EL (cell line): ENCODE measurements around the gene PSG11.
A peak's percentile ranks its signal among the peaks of the same experiment; 100 is the strongest.
"Not testable (repeated sequence)": the region's sequence is repeated elsewhere in the genome, so short reads cannot be mapped to it uniquely, and the experiment has no call there.

Experiments
- DNase-seq: peaks from one replicate; pipeline ENCODE4 v3.0.0-alpha.2; 2016

The PSG11 gene

DNA sequence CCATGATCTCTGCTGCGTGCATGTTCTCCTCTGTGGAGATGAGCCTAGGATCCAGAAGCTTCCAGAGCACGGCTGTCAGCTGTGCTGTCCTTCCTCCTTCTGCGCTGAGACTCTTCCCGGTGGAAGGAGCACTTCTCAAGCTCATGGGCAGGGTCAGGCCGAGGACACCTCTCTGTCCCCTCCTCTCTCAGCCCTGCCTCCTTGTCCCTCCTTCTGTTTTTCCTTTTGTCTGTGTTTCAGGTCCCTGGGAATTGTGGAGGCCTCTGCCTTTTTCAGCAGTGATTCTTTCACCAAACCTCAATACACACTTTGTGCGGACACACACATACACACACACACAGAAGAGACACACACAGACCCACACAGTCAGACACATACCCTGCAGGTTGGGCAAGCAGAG lies at the start of gene PSG11:
Gene PSG11 (minus strand): TSS at position 101 of the 400 bp plus-strand sequence. CDS start 97 bp downstream, at position 4.
- DNase-seq, result not testable (repeated sequence)

DNA sequence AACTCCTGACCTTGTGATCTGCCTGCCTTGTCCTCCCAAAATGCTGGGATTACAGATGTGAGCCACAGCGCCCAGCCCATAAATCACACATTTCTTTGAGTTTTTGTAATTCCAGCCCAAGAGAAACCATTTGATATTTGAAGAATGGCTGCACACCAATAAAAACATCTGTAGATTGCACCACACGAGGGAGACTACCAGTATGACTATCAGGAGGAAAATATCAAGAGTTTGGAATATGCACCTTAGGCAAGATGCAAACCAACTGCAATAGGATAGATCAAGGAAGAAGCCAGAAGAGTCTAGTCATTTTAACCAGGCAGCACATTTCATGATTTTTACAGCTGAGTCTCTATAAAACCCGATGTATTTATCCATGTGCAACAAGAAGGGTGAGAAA lies 36.1 kb upstream of the PSG11 start:
- not testable (repeated sequence) for DNase-seq

DNA sequence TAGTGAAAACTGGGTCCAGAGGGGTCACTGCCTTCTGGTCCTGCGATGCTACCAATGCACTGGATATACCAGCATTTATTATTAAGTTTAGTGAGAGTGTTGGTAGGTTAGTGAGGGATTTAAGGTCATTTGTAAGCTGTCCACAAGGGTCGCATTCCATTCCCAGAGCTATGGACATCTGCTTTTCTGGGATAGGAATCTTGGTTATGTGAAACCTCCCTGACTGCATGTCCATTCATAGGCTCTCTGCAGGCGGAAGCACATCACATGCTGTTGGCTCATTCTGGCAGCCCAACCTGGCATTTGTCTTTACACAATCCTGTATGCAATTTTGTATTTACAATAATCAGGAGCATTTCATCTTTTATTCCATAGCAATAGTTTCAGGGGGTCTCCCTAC lies 35.1 kb upstream of the PSG11 start:
- peak; percentile 80 for DNase-seq

DNA sequence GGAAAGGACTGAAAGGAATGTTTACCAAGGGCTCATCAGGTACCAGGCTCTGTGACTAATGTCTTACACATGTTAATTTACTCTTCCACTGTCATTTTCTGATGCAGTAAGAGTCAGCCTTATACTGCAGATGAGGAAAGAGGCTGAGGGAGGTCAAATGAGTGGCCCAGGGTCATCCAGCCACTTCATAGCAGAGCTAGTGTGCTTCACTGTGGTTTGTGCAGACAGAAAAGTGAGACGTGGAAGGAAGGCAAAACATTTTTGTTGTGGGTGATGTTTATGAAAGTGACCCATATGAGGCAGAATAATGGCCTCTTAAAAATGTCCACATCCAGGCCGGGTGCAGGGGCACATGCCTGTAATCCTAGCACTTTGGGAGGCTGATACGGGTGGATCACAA lies 34.0 kb upstream of the PSG11 start:
- DNase-seq, result peak; percentile 81

DNA sequence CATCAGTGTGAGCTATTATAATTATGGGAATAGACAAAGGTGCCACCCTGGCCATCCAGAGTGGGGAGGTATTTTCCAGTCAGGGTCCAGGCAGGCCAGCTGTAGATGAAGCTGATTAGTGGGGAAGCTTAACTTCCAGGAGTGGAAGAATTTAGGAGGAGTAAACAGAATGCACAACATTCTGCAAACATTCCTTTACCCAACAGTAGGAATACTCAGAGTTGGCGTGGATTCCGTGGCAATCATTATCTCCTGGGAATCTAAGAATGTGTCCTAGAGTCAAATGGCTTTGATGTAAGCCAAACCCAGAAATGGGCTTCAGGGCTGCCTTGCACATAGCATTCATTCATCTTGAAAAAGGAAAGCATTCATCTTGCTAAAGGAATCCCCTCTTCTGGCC lies 33.2 kb upstream of the PSG11 start:
- DNase-seq, result peak; percentile 53

DNA sequence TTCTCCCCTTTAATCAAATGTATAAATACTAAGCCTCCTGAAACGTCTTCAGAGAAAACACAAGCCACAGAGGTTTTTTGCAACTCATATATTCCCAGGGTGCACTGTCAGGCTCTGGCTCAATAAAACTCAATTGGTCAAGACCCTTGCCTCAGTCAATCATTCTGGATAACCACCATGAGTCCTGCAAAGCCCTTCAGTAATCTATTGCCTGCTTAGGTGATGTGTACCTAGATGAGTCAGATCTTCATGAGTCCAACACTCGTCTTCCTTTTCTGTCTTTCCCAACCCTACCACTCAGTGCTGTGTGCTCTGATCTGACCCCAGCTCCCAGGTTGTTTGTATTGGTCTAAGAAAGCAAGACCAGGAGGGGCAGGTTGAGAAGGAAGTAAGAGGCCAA lies 32.2 kb upstream of the PSG11 start:
- DNase-seq, result not testable (repeated sequence)

DNA sequence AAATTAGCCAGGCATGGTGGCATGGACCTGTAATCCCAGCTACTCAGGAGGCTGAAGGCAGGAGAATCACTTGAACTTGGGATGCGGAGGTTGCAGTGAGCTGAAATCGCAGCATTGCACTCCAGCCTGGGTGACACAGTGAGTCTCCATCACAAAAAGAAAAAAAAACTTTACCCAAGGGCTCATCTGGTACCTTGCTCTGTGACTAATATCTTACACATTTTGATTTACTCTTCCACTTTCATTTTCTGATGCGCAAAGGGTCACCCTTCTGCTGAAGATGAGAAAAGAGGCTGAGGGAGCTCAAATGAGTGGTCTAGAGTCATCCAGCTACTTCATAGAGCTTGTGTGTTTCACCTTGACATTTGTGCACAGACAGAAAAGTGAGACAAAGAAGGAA lies 21.7 kb upstream of the PSG11 start:
- peak; percentile 25 for DNase-seq

DNA sequence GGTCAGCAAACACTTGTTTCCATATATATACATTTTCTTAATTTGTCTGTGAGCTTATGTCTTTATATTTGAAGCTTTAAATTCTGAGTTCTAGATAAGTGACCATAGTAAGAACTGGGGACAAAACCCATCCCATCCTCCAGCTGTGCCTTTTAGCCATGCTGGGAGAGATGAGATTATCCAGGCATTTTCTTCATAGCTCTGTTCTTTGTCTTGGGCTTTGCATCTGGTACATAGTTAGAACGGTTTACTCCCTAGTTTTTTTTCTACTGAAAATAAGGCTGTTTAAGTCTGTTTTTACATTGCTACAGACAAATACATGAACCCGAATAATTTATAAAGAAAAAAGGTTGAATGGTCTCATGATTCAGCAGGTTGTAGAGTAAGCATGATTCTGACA lies 20.3 kb upstream of the PSG11 start:
- DNase-seq, result not testable (repeated sequence)

DNA sequence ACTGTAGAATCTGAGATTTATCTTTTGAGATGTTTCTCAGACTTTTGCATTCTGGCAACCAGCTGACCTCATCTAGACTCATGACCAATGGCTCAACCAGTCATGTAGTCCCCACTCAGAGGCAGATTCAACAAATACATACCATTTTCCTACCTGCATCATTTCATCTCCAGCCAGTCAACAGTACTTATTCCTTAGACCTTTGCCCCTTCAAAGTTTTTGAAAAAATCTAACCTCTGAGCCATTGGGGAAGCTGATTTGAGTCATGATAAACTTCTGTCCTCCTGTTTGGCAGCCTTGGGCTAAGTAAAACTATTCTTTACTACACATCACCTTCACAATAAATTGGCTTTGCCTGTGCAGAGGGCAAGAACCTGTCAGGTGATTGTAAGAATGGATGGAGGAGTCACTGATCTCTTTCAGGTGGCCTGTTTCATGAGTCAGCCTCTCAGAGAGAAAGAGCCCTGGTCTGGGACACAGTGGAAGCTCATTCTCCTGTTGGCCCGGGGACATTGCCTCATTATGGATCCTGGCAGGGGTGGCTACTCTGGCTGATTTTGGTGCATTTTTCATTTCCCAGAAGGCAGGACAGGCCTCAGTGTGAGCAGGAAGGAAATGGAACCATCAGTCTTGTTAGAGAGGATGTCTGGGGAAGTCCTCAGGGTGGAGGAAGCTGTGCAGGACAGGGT lies 17.4 kb upstream of the PSG11 start:
- DNase-seq, result not testable (repeated sequence)

DNA sequence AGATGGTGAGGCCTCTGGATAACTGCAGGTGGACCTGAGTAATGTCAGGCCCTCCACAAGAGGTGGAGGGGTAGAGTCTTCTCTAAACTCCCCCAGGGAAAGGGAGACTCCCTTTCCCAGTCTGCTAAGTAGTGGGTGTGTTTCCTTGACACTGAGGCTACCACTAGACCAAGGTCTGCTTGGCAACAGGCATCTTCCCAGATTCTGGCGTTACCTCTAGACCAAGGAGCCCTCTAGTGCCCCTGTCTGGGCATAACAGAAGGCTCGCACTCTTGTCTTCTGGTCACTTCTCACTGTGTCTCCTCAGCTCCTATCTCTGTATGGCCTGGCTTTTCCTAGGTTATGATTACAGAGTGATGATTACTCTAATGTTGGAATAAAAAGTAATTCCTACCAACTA lies 5.4 kb upstream of the PSG11 start:
- DNase-seq, result peak; percentile 82

DNA sequence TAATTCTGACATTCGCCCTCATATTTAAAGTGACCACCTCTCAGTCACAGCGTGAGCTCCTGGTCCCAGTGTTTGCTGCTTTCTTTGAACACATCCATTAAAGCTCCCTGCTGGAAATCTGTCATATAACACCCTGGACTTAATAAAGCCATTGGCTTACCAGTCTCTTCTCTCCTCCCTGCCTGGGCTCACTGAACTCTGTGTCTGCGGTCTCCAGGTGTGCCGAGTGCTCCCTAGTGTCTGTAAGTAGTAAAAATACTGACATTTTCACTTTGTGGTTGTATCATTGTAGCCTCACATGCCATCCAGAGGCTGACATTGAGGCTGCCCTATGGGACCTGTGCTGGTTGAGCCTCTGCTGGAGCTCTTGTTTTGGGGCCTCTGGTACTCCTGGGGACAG lies 2.6 kb upstream of the PSG11 start:
- no peak for DNase-seq

DNA sequence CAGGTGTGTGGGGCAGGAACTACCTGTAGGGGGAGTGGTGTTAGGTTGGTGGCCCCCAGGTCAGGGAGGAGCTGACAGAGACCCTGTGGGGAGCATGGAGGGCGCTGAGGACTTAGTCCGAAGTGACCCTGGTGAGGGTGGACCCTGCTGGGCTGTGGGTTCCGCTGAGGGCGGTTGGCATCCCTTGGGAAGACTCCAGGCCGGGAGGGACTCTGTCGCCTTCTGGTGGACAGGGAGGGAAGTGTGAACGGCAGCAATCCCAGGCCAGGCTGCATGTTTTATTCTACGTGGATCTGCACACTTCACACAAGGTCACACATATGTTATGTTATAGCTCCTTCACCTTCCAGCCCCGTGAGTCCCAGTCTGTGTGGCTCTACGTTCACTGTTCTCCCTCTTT lies 1.7 kb upstream of the PSG11 start:
- peak; percentile 18 for DNase-seq

DNA sequence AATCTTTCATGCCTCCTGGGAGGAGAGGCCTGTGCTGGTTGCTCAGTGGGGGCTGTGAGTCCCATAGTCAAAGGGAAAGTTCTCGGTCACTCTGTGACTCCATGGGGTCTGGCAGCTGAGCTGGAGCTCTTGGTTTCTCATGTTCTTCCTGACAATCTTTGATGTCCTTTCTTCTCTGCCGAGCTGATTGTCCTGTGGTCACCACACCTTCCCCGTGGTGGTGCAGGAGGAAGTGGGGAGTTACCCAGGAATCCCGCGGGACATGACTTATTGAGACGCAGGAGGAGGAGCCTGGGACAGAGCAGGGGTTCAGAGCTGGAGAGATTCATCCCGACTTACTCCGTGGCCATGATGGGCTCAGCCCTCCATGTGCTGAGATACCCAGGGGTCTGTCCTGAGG lies 792 bp upstream of the PSG11 start:
- DNase-seq, result not testable (repeated sequence)

DNA sequence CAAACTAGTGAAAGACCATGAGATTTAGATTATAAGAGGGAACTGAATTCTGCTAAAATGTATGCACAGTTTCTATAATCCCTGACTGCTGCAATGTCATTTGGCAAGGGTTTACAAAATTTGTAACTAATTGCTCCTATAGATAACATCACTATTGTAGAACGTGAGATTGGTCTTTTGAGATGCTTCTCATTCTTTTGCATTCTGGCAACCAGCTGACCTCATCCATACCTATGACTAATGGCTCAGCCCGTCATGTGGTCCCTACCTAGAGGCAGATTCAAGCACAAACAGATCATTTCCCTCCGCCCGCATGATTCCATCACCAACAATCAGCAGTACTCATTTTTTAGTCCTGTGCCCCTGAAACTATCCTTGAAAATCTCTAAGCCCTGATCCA lies 4.2 kb downstream of the PSG11 start:
- DNase-seq, result peak; percentile 96

DNA sequence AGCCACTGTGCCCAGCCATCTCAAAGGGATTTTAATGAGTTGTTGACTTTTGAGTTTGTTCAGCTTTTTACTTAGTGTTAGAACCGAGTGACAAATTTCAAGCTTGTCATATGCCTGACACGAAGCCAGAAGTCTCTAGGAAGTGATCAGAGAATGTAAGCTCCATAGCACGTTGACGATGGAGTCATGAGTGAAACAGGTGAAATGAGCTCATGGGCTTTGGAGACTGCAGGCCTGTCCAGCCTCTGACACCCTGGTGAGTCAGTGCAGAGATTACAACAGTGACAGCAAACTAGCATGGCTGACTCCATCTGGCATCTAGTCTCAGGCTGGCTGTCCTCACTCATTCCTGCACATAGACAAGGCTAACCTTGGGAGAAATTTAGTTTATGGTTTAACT lies 4.6 kb downstream of the PSG11 start:
- DNase-seq, result peak; percentile 97

DNA sequence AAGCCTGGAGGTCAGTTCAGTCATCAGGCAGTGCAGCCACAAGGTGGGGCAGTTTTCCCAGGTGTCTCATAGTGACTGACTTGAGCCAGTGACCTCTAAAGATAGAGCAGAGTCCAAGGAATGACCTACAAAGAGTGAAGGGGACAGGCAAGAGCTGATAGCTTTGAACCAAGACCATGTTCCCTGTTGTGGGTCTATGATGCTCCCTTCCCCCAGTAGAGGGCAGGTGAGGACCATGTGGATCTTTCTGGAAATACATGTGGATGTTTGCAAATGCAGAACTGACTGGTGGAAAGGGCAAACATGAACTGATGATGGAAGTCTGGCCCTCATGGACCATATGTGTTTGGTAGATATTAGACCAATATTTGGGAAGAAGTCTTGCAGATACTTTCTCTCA lies 6.7 kb downstream of the PSG11 start:
- DNase-seq, result peak; percentile 43

DNA sequence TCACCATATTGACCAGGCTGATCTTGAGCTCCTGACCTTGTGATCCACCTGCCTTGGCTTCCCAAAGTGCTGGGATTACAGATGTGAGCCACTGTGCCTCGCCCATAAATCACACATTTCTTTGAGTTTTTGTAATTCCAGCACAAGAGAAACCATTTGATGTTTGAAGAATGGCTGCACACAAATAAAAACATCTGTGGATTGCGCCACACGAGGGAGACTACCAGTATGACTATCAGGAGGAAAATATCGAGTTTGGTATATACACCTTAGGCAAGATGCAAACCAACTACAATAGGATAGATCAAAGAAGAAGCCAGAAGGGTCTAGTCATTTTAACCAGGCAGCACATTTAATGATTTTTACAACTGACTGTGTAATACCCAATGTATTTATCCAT lies 20.4 kb downstream of the PSG11 start:
- DNase-seq, result not testable (repeated sequence)

DNA sequence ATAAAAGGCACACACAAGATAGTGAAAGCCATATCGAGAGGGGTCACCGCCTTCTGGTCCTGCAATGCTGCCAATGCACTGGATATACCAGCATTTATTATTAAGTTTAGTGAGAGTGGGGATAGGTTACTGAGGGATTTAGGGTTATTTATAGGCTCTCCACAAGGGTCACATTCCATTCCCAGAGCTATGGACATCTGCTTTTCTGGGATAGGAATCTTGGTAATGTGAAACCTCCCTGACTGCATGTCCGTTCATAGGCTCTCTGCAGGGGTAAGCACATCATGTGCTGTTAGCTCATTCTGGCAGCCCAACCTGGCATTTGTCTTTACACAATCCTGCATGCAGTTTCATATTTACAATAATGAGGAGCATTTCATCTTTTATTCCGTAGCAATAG lies 21.4 kb downstream of the PSG11 start:
- DNase-seq, result peak; percentile 57

DNA sequence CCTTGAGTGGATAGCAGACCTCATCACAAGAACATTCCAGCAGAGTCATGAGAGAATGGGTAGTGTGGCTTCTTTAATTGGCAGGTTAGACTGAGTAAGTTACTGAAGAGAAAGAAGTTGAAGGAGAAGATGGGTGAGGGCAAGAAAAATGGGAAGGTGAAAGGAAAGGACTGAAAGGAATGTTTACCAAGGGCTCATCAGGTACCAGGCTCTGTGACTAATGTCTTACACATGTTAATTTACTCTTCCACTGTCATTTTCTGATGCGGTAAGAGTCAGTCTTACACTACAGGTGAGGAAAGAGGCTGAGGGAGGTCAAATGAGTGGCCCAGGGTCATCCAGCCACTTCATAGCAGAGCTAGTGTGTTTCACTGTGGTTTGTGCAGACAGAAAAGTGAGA lies 22.6 kb downstream of the PSG11 start:
- not testable (repeated sequence) for DNase-seq

DNA sequence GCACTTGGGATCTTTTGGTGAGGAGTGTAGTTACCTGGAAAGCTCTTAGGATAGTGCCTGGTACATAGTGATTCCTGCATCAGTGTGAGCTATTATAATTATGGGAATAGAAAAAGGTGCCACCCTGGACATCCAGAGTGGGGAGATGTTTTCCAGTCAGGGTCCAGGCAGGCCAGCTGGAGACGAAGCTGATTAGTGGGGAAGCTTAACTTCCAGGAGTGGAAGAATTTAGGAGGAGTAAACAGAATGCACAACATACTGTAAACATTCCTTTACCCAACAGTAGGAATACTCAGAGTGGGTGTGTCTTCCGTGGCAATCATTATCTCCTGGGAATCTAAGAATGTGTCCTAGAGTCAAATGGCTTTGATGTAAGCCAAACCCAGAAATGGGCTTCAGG lies 23.3 kb downstream of the PSG11 start:
- DNase-seq, result not testable (repeated sequence)

DNA sequence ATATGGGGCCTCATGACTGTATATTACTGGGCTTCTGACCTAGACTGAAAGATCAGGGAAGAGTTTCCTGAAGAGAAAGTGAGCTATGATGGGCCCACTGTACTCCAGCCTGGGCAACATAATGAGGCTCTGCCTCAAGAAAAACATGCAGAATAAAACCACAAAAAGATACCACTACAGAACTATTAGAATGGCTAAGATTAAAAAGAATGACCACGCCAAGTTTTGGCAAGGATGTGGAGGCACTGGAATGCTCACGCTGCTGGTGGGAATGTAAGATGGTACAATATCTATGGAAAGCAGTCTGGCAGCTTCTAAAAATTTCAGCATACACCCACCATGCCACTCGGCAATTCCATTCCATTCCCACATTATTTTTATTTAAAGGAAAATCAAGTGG lies 30.1 kb downstream of the PSG11 start:
- not testable (repeated sequence) for DNase-seq

DNA sequence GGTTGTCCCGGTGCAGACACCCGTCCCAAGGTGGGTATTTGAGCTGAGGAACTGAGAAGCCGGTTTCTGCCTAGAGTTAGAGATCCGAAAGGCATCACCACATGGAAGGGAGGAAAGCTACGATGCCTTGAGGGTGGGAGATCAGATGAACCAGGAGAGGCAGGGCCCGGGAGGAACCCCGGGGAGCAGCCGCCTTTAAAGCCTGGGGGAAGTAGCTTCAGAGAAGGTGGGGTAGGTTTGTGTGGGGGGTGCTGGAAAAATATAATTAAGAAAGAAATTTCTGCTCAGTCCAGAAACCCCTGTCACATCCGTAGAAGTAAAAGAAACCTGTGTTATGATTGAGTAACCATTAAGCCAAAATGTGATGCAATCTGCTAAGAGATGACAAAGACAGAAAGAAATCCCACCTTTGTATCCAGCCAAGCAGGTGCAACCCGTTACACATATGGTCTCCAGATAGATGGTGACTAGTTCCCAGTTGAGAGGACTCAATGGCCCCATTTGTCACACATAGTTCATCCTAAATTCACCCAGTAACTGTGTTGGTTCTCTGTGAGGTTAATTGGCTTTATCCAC lies 34.2 kb downstream of the PSG11 start:
- not testable (repeated sequence) for DNase-seq

DNA sequence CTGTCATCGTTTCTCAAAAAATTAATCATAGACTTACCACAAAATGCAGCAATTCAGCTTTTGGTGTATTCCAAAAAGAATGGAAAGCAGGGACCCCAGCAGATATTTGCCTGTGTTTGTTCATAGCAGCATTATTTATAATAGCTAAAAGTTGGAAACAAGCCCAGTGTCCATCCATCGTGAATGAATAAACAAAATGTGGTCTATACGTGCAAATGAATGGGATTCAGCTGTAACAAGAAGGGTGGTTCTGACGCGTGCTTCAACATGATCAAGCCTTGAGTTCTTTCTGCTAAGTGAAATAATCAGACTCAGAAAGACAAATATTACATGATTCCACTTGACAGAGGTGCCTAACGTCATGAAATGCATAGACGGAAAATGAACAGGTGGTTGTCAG lies 36.4 kb downstream of the PSG11 start:
- no peak for DNase-seq

DNA sequence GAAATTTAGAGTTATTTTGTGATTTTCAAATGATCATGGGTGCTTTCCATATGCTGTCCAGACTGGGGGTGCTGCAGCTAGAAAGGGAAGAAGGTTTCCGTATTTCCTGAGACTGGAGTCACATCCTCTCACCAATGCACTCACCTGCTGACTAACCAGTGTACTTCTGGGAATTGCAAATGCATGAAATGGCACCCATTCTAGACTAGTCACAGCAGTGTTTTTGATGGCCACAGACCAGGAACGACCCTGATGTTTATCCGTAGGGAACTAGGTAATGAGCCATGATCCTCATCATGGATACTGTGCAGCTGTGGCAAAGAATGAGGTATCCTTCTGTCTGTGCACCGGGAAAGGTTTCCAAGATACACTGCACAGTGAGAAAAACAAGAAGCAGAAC lies 37.1 kb downstream of the PSG11 start:
- not testable (repeated sequence) for DNase-seq

DNA sequence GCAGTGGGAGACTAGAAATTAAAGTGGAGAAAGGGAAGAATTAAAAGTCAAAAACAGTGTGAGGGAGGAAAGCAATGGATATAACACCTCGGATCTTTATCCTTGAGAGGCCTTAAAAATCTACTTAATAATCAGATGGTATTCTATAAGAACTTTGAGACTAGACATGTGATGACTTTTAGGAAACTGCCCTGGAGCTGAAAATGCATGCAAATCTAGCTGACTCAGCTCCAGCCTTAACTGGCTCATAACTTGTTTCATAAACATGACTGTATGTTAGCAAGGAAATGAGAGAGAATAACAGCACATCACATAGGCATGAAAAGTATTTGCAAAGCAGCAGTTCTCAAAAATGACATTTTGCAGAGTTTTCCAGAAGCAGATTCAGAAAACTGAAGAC lies 38.1 kb downstream of the PSG11 start:
- DNase-seq, result not testable (repeated sequence)
